Measurements from ENCODE around the gene HOOK2.
A peak's percentile ranks its signal among the peaks of the same experiment; 100 is the strongest.

HOOK2 gene

GRCh38 chr19:12769689-12770088 lies 5.7 kb downstream of the HOOK2 start:
- Histone ChIP-seq H3K36me3 (ENCODE audit: control insufficient read depth, insufficient read depth, low read length) (peaks cover 2% of the 10 kb centered on the region), H3K27me3 (ENCODE audit: control insufficient read depth, insufficient read depth, low read length) (no peaks in the 10 kb centered on the region), H3K4me1 (ENCODE audit: control insufficient read depth, insufficient read depth, low read length) (peaks cover 2% of the 10 kb centered on the region), H3K9ac (ENCODE audit: low read length) (no peak overlapping the region), H3K4me3 (ENCODE audit: low read length) (no peak overlapping the region), H3K27ac (ENCODE audit: low read depth, low read length) (no peak overlapping the region)

DNA sequence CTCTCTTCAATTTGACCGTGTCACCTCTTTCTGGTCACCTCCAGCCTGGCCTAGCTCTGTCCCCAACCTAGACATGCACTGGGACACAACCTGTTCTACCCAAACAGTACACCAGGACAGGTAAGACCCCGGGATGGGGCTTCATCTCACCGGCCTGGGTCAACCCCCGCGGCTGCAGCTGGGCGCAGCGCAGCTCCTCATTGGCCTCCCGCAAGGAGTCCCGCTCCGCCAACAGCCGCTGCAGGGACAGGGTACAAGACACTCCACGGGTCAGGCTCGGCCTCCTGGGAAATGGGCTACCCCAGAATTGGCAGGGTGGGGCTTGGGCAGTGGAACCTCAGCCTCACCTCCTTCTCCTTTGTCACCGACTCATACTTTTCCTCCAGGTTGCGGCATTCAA lies 7.7 kb downstream of the HOOK2 start:
- Histone ChIP-seq H3K4me1 (ENCODE audit: control insufficient read depth, insufficient read depth, low read length) (peaks cover 2% of the 10 kb centered on the region), H3K4me3 (ENCODE audit: low read length) (no peak overlapping the region), H3K27ac (ENCODE audit: low read depth, low read length) (no peak overlapping the region), H3K9ac (ENCODE audit: low read length) (no peak overlapping the region), H3K27me3 (ENCODE audit: control insufficient read depth, insufficient read depth, low read length) (no peaks in the 10 kb centered on the region), H3K36me3 (ENCODE audit: control insufficient read depth, insufficient read depth, low read length) (peaks cover 6% of the 10 kb centered on the region)

DNA sequence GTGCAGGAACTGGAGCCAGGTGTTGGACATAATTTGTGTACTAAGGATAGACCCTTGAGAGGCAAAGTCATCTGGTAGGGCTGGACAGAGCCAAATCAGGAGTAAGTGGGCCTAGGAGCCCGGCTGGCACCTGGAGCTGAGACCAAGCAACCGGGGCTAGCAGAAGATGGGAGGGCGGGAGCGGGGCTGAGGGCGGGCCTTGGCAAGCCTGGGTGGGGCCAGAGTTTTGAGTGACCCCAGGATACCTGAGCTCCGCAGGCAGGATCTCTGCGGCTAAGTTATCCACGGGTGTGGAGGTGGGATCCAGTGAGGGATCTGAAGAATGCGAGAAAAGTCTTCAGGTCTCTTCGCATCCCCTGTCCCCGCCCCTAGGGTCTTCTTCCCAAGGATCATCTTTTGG lies 8.2 kb downstream of the HOOK2 start:
- no peak overlapping the region for H3K9ac ChIP-seq (ENCODE audit: low read length)
- peaks cover 6% of the 10 kb centered on the region for H3K36me3 ChIP-seq (ENCODE audit: control insufficient read depth, insufficient read depth, low read length)
- H3K4me1 ChIP-seq (ENCODE audit: control insufficient read depth, insufficient read depth, low read length): peaks cover 2% of the 10 kb centered on the region
- no peaks in the 10 kb centered on the region for H3K27me3 ChIP-seq (ENCODE audit: control insufficient read depth, insufficient read depth, low read length)
- H3K4me3 ChIP-seq (ENCODE audit: low read length): no peak overlapping the region
- H3K27ac ChIP-seq (ENCODE audit: low read depth, low read length): no peak overlapping the region

GRCh38 chr19:12766051-12766521 lies 9.3 kb downstream of the HOOK2 start:
- peak overlapping the region; percentile 61 for H3K27ac ChIP-seq (ENCODE audit: low read depth, low read length)

DNA sequence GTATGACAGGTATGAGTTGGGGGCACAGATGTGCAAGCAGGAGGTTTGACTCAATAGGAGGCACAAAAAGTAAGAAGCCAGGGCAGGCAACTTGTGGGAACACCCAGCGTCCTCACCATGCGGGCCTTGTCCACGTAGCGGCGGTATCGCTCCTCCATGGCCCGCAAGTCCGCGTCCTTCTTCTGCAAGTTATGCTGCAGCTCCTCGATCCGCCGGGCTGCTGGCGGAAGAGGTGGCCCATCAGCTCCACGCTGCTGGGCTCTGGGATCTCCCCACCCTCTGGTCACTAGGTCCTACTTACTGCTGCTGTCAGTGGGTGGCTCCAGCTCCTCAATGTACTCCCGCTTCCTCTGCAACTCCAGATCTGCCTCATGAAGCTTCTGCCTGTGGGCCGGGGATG lies 10.7 kb downstream of the HOOK2 start:
- Histone ChIP-seq H3K27me3 (ENCODE audit: control insufficient read depth, insufficient read depth, low read length) (no peaks in the 10 kb centered on the region), H3K4me1 (ENCODE audit: control insufficient read depth, insufficient read depth, low read length) (peaks cover 2% of the 10 kb centered on the region), H3K27ac (ENCODE audit: low read depth, low read length) (no peak overlapping the region), H3K36me3 (ENCODE audit: control insufficient read depth, insufficient read depth, low read length) (peaks cover 4% of the 10 kb centered on the region), H3K9ac (ENCODE audit: low read length) (no peak overlapping the region), H3K4me3 (ENCODE audit: low read length) (no peak overlapping the region)

More at GRCh38 chr19:12766051-12766521, 9.3 kb downstream of the HOOK2 start:
- Histone ChIP-seq H3K4me3 (ENCODE audit: low read length) (peak overlapping the region; percentile 70), H3K36me3 (ENCODE audit: control insufficient read depth, insufficient read depth, low read length) (peaks cover 6% of the 10 kb centered on the region), H3K4me1 (ENCODE audit: control insufficient read depth, insufficient read depth, low read length) (peaks cover 2% of the 10 kb centered on the region), H3K9ac (ENCODE audit: low read length) (no peak overlapping the region), H3K27me3 (ENCODE audit: control insufficient read depth, insufficient read depth, low read length) (no peaks in the 10 kb centered on the region)

DNA sequence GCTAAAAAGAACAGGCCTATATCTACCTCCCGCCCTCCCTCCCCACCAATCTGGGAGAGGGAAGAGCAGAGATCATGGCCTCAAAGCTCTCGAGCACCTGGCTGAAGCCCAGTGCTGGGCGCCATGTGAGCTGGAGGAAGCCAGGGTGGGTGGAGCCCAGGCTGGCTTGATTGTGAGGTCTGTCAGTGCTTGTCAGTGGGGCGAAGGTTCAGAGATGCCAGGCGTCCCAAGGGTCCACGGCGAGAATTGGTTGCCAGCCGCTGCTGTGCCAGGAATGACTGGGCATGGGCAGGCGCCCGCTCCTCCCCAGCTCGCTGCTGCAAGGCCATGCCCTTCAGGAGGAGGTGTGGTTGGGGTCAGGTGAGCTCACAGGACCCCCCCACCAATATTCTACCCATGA lies 12.3 kb downstream of the HOOK2 start:
- Histone ChIP-seq H3K4me1 (ENCODE audit: control insufficient read depth, insufficient read depth, low read length) (peaks cover 2% of the 10 kb centered on the region), H3K27me3 (ENCODE audit: control insufficient read depth, insufficient read depth, low read length) (no peaks in the 10 kb centered on the region), H3K9ac (ENCODE audit: low read length) (no peak overlapping the region), H3K4me3 (ENCODE audit: low read length) (no peak overlapping the region), H3K27ac (ENCODE audit: low read depth, low read length) (no peak overlapping the region), H3K36me3 (ENCODE audit: control insufficient read depth, insufficient read depth, low read length) (peaks cover 4% of the 10 kb centered on the region)

DNA sequence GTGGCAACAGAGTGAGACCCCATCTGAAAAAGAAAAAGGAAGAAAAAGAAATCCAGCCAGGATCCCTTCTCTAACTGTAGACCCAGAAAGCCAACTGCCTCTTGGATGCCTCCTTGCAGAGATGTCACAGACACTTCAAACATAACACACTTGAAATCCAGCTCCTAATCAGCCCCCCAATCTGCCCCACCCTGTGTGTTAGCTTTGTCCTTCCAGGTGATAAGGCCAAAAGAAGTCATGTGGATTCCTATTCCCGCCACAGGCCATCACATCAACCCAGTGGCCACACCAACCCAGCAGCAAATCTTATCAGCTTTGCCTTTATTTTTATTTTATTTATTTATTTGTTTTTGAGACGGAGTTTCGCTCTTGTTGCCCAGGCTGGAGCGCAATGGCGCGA lies 15.7 kb downstream of the HOOK2 start:
- H3K36me3 ChIP-seq (ENCODE audit: control insufficient read depth, insufficient read depth, low read length): peaks cover 4% of the 10 kb centered on the region
- no peak overlapping the region for H3K27ac ChIP-seq (ENCODE audit: low read depth, low read length)
- no peak overlapping the region for H3K4me3 ChIP-seq (ENCODE audit: low read length)
- no peak overlapping the region for H3K9ac ChIP-seq (ENCODE audit: low read length)
- H3K4me1 ChIP-seq (ENCODE audit: control insufficient read depth, insufficient read depth, low read length): no peaks in the 10 kb centered on the region
- no peaks in the 10 kb centered on the region for H3K27me3 ChIP-seq (ENCODE audit: control insufficient read depth, insufficient read depth, low read length)

DNA sequence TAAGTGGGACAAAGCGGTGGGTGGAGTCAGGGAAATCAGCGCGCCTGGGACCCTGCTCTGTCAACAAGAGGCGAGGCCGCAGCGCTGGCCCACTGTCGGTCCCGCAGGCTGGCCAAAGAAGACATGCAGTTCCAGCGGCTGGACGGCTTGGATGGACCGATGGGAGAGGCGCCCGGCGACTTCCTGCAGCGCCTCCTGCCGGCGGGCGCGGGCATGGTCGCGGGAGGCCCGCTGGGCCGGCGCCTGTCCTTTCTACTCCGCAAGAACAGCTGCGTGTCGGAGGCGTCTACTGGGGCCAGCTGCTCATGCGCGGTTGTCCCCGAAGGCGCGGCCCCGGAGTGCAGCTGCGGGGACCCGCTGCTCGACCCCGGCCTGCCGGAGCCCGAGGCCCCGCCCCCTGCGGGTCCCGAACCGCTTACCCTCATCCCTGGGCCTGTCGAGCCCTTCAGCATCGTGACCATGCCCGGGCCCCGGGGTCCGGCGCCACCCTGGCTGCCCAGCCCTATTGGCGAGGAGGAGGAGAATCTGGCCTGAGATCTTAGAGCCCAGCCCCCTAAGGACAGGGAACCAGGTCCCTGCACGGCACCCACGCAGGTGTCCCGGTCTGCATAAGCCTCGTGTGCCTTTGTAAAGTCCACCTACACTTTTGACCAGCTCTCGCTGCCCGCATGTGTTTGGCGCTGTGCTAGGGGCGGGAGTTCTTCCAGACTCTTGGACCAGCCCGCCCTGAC lies 17.6 kb downstream of the HOOK2 start:
- Histone ChIP-seq H3K27ac (ENCODE audit: low read depth, low read length) (no peak overlapping the region), H3K27me3 (ENCODE audit: control insufficient read depth, insufficient read depth, low read length) (no peaks in the 10 kb centered on the region), H3K9ac (ENCODE audit: low read length) (no peak overlapping the region), H3K4me1 (ENCODE audit: control insufficient read depth, insufficient read depth, low read length) (no peaks in the 10 kb centered on the region), H3K4me3 (ENCODE audit: low read length) (peak overlapping the region; percentile 51), H3K36me3 (ENCODE audit: control insufficient read depth, insufficient read depth, low read length) (no peaks in the 10 kb centered on the region)

DNA sequence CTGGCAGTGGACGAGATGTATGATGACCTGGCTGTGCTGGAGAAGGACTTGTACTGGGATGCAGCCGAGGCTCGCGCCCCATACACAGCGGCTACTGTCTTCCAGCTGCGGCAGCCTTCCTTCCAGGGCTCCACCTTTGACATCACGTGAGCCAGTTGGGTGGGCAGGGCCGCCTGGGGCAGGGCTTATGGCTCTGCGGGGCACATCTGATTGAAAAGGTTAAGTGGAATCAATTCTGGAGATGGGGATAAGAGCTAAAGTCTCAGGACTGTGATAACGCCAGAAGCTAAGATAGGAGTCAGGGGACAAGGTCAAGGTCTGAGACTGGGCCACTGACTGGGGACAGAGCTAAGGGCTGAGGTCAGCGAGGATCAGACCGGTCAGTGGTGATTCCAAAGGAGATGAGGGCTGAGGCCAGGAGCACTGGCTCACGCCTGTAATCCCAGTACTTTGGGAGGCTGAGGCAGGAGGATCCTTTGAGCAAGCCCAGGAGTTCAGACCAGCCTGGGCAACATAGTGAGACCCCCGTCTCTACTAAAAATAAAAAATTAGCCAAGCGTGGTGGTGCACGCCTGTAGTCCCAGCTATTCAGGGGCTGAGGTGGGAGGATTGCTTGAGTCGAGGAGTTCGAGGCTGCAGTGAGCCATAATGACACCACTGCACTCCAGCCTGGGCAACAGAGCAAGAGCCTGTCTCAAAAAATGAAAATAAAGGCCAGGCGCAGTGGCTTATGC lies 19.0 kb downstream of the HOOK2 start:
- H3K4me3 ChIP-seq (ENCODE audit: low read length): no peak overlapping the region
- H3K9ac ChIP-seq (ENCODE audit: low read length): no peak overlapping the region
- no peak overlapping the region for H3K27ac ChIP-seq (ENCODE audit: low read depth, low read length)
- peaks cover 4% of the 10 kb centered on the region for H3K27me3 ChIP-seq (ENCODE audit: control insufficient read depth, insufficient read depth, low read length)
- no peaks in the 10 kb centered on the region for H3K36me3 ChIP-seq (ENCODE audit: control insufficient read depth, insufficient read depth, low read length)
- H3K4me1 ChIP-seq (ENCODE audit: control insufficient read depth, insufficient read depth, low read length): no peaks in the 10 kb centered on the region

- H3K4me3 ChIP-seq (ENCODE audit: low read length): no peak overlapping the region
- no peak overlapping the region for H3K9ac ChIP-seq (ENCODE audit: low read length)
- H3K27ac ChIP-seq (ENCODE audit: low read depth, low read length): no peak overlapping the region
- H3K4me1 ChIP-seq (ENCODE audit: control insufficient read depth, insufficient read depth, low read length): no peaks in the 10 kb centered on the region
- peaks cover 4% of the 10 kb centered on the region for H3K27me3 ChIP-seq (ENCODE audit: control insufficient read depth, insufficient read depth, low read length)
- H3K36me3 ChIP-seq (ENCODE audit: control insufficient read depth, insufficient read depth, low read length): no peaks in the 10 kb centered on the region
Measured at GRCh38 chr19:12754465-12755196, 20.7 kb downstream of the HOOK2 start.

DNA sequence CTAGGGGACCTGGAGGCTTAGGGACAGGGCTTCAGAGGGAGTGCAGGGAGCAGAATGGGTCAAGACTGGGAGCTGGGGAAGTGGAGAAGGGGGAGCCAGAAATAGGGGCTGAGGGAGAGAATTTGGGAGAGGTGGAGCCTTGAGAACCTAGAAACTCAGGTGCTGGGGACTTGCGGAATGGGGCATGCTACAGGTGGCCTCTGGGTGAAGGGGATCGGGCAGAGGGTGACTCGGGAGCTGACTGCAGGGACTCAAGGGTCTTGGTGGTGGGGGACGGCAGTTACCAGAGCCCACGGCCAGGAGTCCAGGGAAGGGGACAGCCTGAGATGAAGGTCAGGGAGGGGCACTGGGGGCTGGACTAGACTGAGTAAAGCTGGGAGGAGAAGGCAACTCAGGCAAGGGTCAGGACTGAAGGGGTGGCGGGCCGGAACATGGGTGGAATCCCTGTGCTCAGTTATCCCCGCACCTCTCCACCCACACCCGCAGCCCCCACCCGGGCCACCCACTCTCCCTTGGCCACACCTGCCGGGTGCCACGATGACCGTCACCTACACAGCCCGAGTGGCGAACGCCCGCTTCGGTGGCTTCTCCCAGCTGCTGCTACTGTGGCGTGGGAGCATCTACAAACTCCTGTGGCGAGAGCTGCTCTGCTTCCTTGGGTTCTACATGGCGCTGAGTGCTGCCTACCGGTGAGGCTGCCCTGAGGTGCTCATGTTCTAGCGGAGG lies 23.1 kb downstream of the HOOK2 start:
- Histone ChIP-seq H3K36me3 (ENCODE audit: control insufficient read depth, insufficient read depth, low read length) (peaks cover 6% of the 10 kb centered on the region), H3K27ac (ENCODE audit: low read depth, low read length) (no peak overlapping the region), H3K9ac (ENCODE audit: low read length) (no peak overlapping the region), H3K4me1 (ENCODE audit: control insufficient read depth, insufficient read depth, low read length) (no peaks in the 10 kb centered on the region), H3K27me3 (ENCODE audit: control insufficient read depth, insufficient read depth, low read length) (peaks cover 4% of the 10 kb centered on the region), H3K4me3 (ENCODE audit: low read length) (no peak overlapping the region)

DNA sequence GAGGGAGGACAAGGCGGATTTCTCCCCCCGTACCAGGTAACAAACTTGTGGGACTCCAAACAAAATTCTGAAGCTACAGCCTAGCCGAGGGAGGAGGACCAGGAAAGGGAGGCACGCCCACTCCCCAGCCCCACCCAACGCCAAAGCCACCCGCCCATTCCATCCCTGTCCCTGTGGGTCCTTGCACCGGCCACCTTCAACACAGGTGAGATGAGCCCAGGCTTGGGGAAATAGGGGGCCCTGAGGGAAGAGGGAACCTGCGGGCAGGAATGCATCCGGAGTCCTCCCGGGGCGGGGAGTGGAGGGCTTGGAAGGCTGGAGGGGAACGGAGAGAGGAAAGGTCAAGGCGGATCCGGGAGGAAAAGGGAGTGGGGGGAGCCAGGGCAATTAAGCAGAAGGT lies 23.7 kb downstream of the HOOK2 start, which contains the start of gene BEST2:
BEST2 (plus strand) TSS at position 157 of the 400 bp plus-strand sequence. CDS start 802 bp downstream, outside the sequence.
- H3K9ac ChIP-seq (ENCODE audit: low read length): no peak within 1 kb of the TSS
- no peak within 1 kb of the TSS for H3K27ac ChIP-seq (ENCODE audit: low read depth, low read length)
- no peaks in the 10 kb centered on the region for H3K4me1 ChIP-seq (ENCODE audit: control insufficient read depth, insufficient read depth, low read length)
- H3K27me3 ChIP-seq (ENCODE audit: control insufficient read depth, insufficient read depth, low read length): peaks cover 4% of the 10 kb centered on the region
- no peak within 1 kb of the TSS for H3K4me3 ChIP-seq (ENCODE audit: low read length)
- peaks cover 10% of the 10 kb centered on the region for H3K36me3 ChIP-seq (ENCODE audit: control insufficient read depth, insufficient read depth, low read length)
